Fibroblast of skin of back (primary cell): ENCODE measurements around the gene TBXA2R.
"Not testable (repeated sequence)": the region's sequence is repeated elsewhere in the genome, so short reads cannot be mapped to it uniquely, and the experiment has no call there.

Experiments used
- DNase-seq: peaks from one replicate; pipeline ENCODE4 v3.0.0-alpha.2; 2013

The TBXA2R gene

GRCh38 chr19:3576696-3577443 lies 29.8 kb downstream of the TBXA2R start:
- DNase-seq, result peak; percentile 59

GRCh38 chr19:3575949-3576673 lies 30.6 kb downstream of the TBXA2R start:
- DNase-seq, result no peak

- DNase-seq, result peak; percentile 34
Measured at GRCh38 chr19:3575260-3575741, 31.4 kb downstream of the TBXA2R start.

GRCh38 chr19:3573858-3574637 lies 32.6 kb downstream of the TBXA2R start:
- DNase-seq, result peak; percentile 91

GRCh38 chr19:3573162-3573857 lies 33.4 kb downstream of the TBXA2R start:
- no peak for DNase-seq

- no peak for DNase-seq
Measured at GRCh38 chr19:3572855-3573161, 33.9 kb downstream of the TBXA2R start, which contains the start of gene HMG20B. Gene HMG20B (plus strand): TSS chr19:3572944. CDS start chr19:3573310, 366 bp downstream.

- DNase-seq, result peak; percentile 100
Measured at GRCh38 chr19:3572132-3572854, 34.4 kb downstream of the TBXA2R start.

GRCh38 chr19:3570606-3571011 lies 36.1 kb downstream of the TBXA2R start:
- no peak for DNase-seq

GRCh38 chr19:3570042-3570441 lies 36.6 kb downstream of the TBXA2R start:
- not testable (repeated sequence) for DNase-seq

- DNase-seq, result no peak
Measured at GRCh38 chr19:3565139-3565538, 41.5 kb downstream of the TBXA2R start.

- DNase-seq, result no peak
Measured at GRCh38 chr19:3563709-3564524, 42.8 kb downstream of the TBXA2R start.

- DNase-seq, result peak; percentile 92
Measured at GRCh38 chr19:3557461-3558248, 49.0 kb downstream of the TBXA2R start, which contains the start of gene MFSD12. Gene MFSD12 (minus strand): TSS chr19:3557586. CDS start chr19:3557403, 183 bp downstream.

- no peak for DNase-seq
Measured at GRCh38 chr19:3556978-3557460, 49.7 kb downstream of the TBXA2R start.

- no peak for DNase-seq
Measured at GRCh38 chr19:3556423-3556977, 50.2 kb downstream of the TBXA2R start.

GRCh38 chr19:3555653-3556422 lies 50.8 kb downstream of the TBXA2R start:
- DNase-seq, result no peak

- DNase-seq, result no peak
Measured at GRCh38 chr19:3554254-3555083, 52.2 kb downstream of the TBXA2R start.

- no peak for DNase-seq
Measured at GRCh38 chr19:3551792-3552095, 54.9 kb downstream of the TBXA2R start.
